GM12891 (cell line): ENCODE results near the gene C10orf95.

Experiments used
- POLR2AphosphoS5 ChIP-seq: IDR thresholded peaks from 2 replicates; pipeline ENCODE4 v1.6.1; 2011; ENCODE audit warnings: low read depth, low read length, control low read depth
- TAF1 ChIP-seq: IDR thresholded peaks from 2 replicates; pipeline ENCODE4 v1.6.1; 2011; ENCODE audit warnings: low read depth, low read length, control low read depth

DNA sequence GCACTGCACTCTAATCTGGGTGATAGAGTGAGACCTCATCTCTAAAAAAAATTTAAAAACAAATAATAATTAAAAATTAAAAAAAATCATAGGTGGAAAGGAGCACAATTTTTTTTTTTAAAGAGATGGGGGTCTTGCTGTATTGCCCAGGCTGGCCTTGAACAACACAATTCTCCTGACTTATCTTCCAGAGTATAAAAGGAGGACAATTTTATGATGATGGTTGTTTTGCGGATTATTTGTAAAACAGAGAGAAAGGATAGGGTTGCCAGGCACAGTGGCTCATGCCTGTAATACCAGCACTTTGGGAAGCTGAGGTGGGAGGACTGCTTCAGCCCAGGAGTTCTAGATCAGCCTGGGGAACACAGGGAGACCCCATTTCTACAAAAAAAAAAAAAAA lies 46.2 kb upstream of the C10orf95 start:
- no peak for TF ChIP-seq TAF1
- no peak for TF ChIP-seq POLR2AphosphoS5
